Vagina (tissue), 2 donors: ENCODE data around the gene LILRA2.

Experiments used
- POLR2AphosphoS5 ChIP-seq, 2 donors: sonication (generic); formaldehyde crosslinking; IDR thresholded peaks; one replicate each; pipeline ENCODE4 v1.9.0; 2017; ENCODE audit warnings: antibody characterized with exemption in 2 of 2, mild to moderate bottlenecking in 2 of 2, low read depth in 1 of 2; ENCODE audit not compliant: insufficient read depth in 1 of 2
- TF ChIP-seq, protein P1 (sequence below), 3 experiments: fragments of 450-650 bp in 2 of 3; fragments of 200-600 bp in 1 of 3; sonication (generic) in 1 of 3; IDR thresholded peaks; one replicate each; pipeline ENCODE4 v1.5.1; 2017 to 2019; ENCODE audit warnings: antibody characterized with exemption in 3 of 3, mild to moderate bottlenecking in 2 of 3, moderate library complexity in 2 of 3

DNA sequence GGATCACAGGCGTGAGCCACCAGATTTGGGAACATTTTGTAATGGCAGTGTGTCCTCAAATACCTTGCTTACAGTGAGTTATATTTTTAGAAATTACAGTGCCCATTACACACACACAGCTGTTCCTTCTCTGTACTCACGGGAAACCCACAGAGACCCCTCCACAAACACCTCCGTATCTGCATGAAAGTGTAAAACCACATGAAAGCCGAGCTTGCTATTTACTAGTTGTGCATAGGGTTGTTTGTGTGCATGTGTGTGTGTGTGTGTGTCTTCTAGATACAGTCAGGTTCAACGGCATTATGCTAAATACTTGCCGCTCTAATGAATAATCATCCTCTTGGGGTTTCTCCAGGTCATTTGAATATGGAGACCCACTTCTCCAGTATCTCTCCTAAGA lies 22.3 kb upstream of the LILRA2 start:
- TF ChIP-seq POLR2AphosphoS5 (IDR thresholded peaks at IDR 0.05; ENCODE audit: insufficient read depth in 1 of 2, low read depth in 1 of 2), result no peak
- TF ChIP-seq, protein P1, sequence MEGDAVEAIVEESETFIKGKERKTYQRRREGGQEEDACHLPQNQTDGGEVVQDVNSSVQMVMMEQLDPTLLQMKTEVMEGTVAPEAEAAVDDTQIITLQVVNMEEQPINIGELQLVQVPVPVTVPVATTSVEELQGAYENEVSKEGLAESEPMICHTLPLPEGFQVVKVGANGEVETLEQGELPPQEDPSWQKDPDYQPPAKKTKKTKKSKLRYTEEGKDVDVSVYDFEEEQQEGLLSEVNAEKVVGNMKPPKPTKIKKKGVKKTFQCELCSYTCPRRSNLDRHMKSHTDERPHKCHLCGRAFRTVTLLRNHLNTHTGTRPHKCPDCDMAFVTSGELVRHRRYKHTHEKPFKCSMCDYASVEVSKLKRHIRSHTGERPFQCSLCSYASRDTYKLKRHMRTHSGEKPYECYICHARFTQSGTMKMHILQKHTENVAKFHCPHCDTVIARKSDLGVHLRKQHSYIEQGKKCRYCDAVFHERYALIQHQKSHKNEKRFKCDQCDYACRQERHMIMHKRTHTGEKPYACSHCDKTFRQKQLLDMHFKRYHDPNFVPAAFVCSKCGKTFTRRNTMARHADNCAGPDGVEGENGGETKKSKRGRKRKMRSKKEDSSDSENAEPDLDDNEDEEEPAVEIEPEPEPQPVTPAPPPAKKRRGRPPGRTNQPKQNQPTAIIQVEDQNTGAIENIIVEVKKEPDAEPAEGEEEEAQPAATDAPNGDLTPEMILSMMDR (IDR thresholded peaks at IDR 0.05), result no peak
